ENCODE measurements around the gene MLH3.

DNA sequence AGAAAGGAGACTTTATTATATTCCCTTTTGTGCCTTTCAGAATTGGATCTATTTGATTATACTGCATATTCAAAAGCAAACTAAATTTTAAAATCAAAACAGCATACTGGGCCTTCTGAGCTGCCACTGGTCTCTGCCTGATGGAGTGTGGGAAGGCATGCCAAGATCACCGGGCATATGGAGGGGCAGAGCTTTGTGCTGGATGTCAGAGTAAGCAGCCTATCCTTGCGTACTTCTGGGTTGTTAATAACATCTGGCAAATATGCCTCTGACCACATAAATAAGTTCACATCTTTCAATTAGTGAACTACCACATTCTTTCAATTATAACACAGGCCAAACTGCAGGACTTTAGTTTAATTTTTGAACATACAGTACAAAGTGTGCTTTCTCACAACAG is 18.3 kb downstream of the MLH3 start:
- TF ChIP-seq CREB1 (IDR thresholded peaks at IDR 0.05): no peak
- TF ChIP-seq CREB1 (CRISPR knock-in tag; IDR thresholded peaks at IDR 0.05): no peak
- no peak for TF ChIP-seq TCF7L2 (IDR thresholded peaks at IDR 0.05; ENCODE audit: low read depth, low read length)
- TF ChIP-seq USF2 (IDR thresholded peaks at IDR 0.05; ENCODE audit: low read depth, low read length): no peak
- no peak for TF ChIP-seq USF2 (CRISPR knock-in tag; IDR thresholded peaks at IDR 0.05; ENCODE audit: borderline replicate concordance)
- no peak for TF ChIP-seq SMC3 (IDR thresholded peaks at IDR 0.05; ENCODE audit: low read length)
- TF ChIP-seq JUN (CRISPR knock-in tag; IDR thresholded peaks at IDR 0.05): no peak
- no peak for TF ChIP-seq NFRKB (IDR thresholded peaks at IDR 0.05)
- TF ChIP-seq SPEN (CRISPR knock-in tag; IDR thresholded peaks at IDR 0.05; ENCODE audit: low read depth): no peak
- no peak for TF ChIP-seq ZNF121 (CRISPR knock-in tag; IDR thresholded peaks at IDR 0.05)
- TF ChIP-seq ESRRA (CRISPR knock-in tag; IDR thresholded peaks at IDR 0.05; ENCODE audit: low read depth): no peak

All from HepG2 (cell line).